Bronchial smooth muscle cell (primary cell): Measurements from ENCODE around the gene DPPA5. TPM values are rescaled to one million over a fixed set of nuclear protein-coding genes. Genes with fewer than 3 reads are reported as not detected.

Experiments used
- total RNA-seq: library from RNA; depleted of rRNA; stranded (reverse); fragments of >200 nt; gene quantifications from 2 replicates; pipeline ENCODE4 v1.2.1, GENCODE V29; 2014

The DPPA5 gene
- total RNA-seq: not detected in 2 replicates

GRCh38 chr6:73353636-73354593, at the start of gene DPPA5:
Gene DPPA5 (minus strand): TSS chr6:73354276. CDS start chr6:73354225, 51 bp downstream.

GRCh38 chr6:73394577-73395354, 40.7 kb upstream of the DPPA5 start, which contains the start of gene DDX43:
Gene DDX43 (plus strand): TSS chr6:73394828. CDS start chr6:73394906, 78 bp downstream.

GRCh38 chr6:73369563-73369962, 15.5 kb upstream of the DPPA5 start, which contains the start of gene OOEP:
Gene OOEP (minus strand): TSS chr6:73369897. CDS start chr6:73369792, 105 bp downstream.

GRCh38 chr6:73362358-73362757, 8.3 kb upstream of the DPPA5 start, which contains the start of gene KHDC3L:
Gene KHDC3L (plus strand): TSS chr6:73362658. CDS start chr6:73362730, 72 bp downstream.

Other genes with a start within 250 kb of the DPPA5 start
- gene KHDC1L, start 128.8 kb downstream of the DPPA5 start, total RNA-seq: not detected in 2 replicates
- 4.6 and 6.0 TPM in 2 replicates for gene KHDC1, start 91.1 kb downstream of the DPPA5 start, total RNA-seq
- not detected in 2 replicates for gene KHDC3L, start 8.4 kb upstream of the DPPA5 start, total RNA-seq
- gene OOEP, start 15.6 kb upstream of the DPPA5 start, total RNA-seq: not detected in 2 replicates
- 0.32 TPM in 1 of 2 replicates, not detected in the other for gene DDX43, start 40.6 kb upstream of the DPPA5 start, total RNA-seq
- 1.5 and 3.2 TPM in 2 replicates for gene CGAS, start 98.0 kb upstream of the DPPA5 start, total RNA-seq
- gene MTO1, start 107.5 kb upstream of the DPPA5 start, total RNA-seq: 24.3 and 40.2 TPM in 2 replicates
- 22,843 and 44,384 TPM in 2 replicates for gene EEF1A1, start 166.8 kb upstream of the DPPA5 start, total RNA-seq